Smooth muscle cell (in vitro differentiated cells): Measurements from ENCODE around the gene HM13. TPM values are rescaled to one million over a fixed set of nuclear protein-coding genes. Genes with fewer than 3 reads are reported as not detected.
A peak's percentile ranks its signal among the peaks of the same experiment; 100 is the strongest.
"Not testable (repeated sequence)": the region's sequence is repeated elsewhere in the genome, so short reads cannot be mapped to it uniquely, and the experiment has no call there.

Source experiments
- DNase-seq: peaks from one replicate; lab custom pipeline; 2025; ENCODE audit not compliant: unreplicated experiment; lab: John Stamatoyannopoulos, UW
- H2AFZ ChIP-seq: fragments of 200-600 bp; sonication (generic); 2 replicates; pipeline ENCODE4 v1.6.0; 2016; ENCODE audit warnings: antibody characterized with exemption, low read depth, mild to moderate bottlenecking
- H3F3A ChIP-seq: fragments of 200-600 bp; sonication (generic); 2 replicates; pipeline ENCODE4 v1.6.0; 2017; ENCODE audit warnings: antibody characterized with exemption, low read depth
- H3K27ac ChIP-seq: fragments of 200-600 bp; sonication (generic); 2 replicates; pipeline ENCODE4 v1.5.1; 2016; ENCODE audit warnings: low read depth, mild to moderate bottlenecking
- H3K27me3 ChIP-seq: fragments of 200-600 bp; sonication (generic); 2 replicates; pipeline ENCODE4 v1.6.1; 2016; ENCODE audit warnings: low read depth, mild to moderate bottlenecking
- H3K36me3 ChIP-seq: fragments of 200-600 bp; sonication (generic); 2 replicates; pipeline ENCODE4 v1.5.1; 2016; ENCODE audit warnings: low read depth
- H3K4me1 ChIP-seq: fragments of 200-600 bp; sonication (generic); 2 replicates; pipeline ENCODE4 v1.5.1; 2016; ENCODE audit warnings: low read depth
- H3K4me2 ChIP-seq: fragments of 200-600 bp; sonication (generic); 2 replicates; pipeline ENCODE4 v1.6.0; 2016; ENCODE audit warnings: mild to moderate bottlenecking
- H3K4me3 ChIP-seq: fragments of 200-600 bp; sonication (generic); 2 replicates; pipeline ENCODE4 v1.5.1; 2016; ENCODE audit warnings: mild to moderate bottlenecking
- H3K79me2 ChIP-seq: fragments of 200-600 bp; sonication (generic); 2 replicates; pipeline ENCODE4 v1.6.0; 2016; ENCODE audit warnings: low read depth, mild to moderate bottlenecking
- H3K9ac ChIP-seq: fragments of 200-600 bp; sonication (generic); 2 replicates; pipeline ENCODE4 v1.6.0; 2016; ENCODE audit warnings: low read depth
- H3K9me3 ChIP-seq: fragments of 200-600 bp; sonication (generic); replicated peaks from 2 replicates; pipeline ENCODE4 v1.5.1; 2016; ENCODE audit warnings: low read depth
- H4K20me1 ChIP-seq: fragments of 200-600 bp; sonication (generic); 2 replicates; pipeline ENCODE4 v1.6.0; 2016; ENCODE audit warnings: low read depth
- WGBS: methylation state at CpG from one replicate; pipeline ENCODE4 v1.1.7; 2016; ENCODE audit warnings: low lambda C conversion rate; 5-methylcytosine and 5-hydroxymethylcytosine counted together
- polyA plus RNA-seq: library from polyadenylated mRNA; unstranded; fragments of >200 nt; fragmentation: Nextera tagmentation; extraction: Ambion mirVana; gene quantifications from 2 replicates; pipeline ENCODE4 v1.2.1, GENCODE V29; 2016
- total RNA-seq: library from RNA; depleted of rRNA; stranded (reverse); fragments of >200 nt; gene quantifications from 2 replicates; pipeline ENCODE4 v1.2.3, GENCODE V29; 2014
- TF ChIP-seq, protein P1 (sequence below): fragments of 200-600 bp; sonication (generic); IDR thresholded peaks from 2 replicates; pipeline ENCODE4 v1.5.1; 2017; ENCODE audit warnings: borderline replicate concordance, mild to moderate bottlenecking, antibody characterized with exemption; ENCODE audit not compliant: insufficient read depth, poor library complexity, severe bottlenecking

HM13 gene
- total and polyA plus RNA-seq, 2 experiments from 2014 or later = 210 to 336 TPM

DNA sequence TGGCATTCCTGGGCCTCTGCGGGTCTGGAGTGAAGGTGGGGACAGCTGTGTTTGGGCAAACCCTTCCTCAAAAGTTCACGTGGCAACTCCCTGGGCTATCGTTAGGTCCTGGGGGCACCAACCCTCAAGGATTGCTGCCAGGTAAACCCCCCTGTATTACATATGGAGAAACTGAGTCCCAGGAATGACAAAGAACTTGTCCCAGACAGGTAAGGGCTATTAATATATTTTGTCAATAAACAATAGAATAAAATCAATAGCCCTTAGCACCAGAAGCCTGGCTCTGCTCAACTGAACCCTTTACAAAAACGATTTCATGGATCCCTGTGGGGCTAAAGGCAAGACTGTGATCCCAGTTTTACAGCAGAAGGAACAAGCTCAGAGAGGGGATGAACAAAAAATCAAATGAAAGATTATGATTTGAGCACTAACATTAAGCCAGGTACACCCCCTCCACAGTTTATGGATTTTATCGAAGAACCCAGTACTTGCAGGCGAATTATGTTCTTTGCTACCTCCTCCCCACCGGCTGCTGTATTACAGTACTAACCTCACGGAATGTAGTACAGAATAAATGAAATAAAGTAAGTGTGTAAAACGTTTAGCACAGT, 93.5 kb downstream of the HM13 start:
- no peak for DNase-seq
- peaks cover 19% of the 10 kb centered on the region for H3K79me2 ChIP-seq
- H4K20me1 ChIP-seq = peaks cover 27% of the 10 kb centered on the region
- WGBS = 39% methylated on average over 9 of the region's 9 CpGs
- H3F3A ChIP-seq = peaks cover 38% of the 10 kb centered on the region
- peaks cover 29% of the 10 kb centered on the region for H3K4me1 ChIP-seq
- peak overlapping the region; percentile 80 for H3K4me3 ChIP-seq
- peak overlapping the region; percentile 97 for H3K27ac ChIP-seq
- peak overlapping the region; percentile 86 for H3K4me2 ChIP-seq
- no peak overlapping the region for H2AFZ ChIP-seq
- H3K27me3 ChIP-seq = no peaks in the 10 kb centered on the region
- no peaks in the 10 kb centered on the region for H3K36me3 ChIP-seq
- H3K9ac ChIP-seq = no peak overlapping the region
- TF ChIP-seq, protein P1, sequence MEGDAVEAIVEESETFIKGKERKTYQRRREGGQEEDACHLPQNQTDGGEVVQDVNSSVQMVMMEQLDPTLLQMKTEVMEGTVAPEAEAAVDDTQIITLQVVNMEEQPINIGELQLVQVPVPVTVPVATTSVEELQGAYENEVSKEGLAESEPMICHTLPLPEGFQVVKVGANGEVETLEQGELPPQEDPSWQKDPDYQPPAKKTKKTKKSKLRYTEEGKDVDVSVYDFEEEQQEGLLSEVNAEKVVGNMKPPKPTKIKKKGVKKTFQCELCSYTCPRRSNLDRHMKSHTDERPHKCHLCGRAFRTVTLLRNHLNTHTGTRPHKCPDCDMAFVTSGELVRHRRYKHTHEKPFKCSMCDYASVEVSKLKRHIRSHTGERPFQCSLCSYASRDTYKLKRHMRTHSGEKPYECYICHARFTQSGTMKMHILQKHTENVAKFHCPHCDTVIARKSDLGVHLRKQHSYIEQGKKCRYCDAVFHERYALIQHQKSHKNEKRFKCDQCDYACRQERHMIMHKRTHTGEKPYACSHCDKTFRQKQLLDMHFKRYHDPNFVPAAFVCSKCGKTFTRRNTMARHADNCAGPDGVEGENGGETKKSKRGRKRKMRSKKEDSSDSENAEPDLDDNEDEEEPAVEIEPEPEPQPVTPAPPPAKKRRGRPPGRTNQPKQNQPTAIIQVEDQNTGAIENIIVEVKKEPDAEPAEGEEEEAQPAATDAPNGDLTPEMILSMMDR = no peak
- no peaks in the 10 kb centered on the region for H3K9me3 ChIP-seq

DNA sequence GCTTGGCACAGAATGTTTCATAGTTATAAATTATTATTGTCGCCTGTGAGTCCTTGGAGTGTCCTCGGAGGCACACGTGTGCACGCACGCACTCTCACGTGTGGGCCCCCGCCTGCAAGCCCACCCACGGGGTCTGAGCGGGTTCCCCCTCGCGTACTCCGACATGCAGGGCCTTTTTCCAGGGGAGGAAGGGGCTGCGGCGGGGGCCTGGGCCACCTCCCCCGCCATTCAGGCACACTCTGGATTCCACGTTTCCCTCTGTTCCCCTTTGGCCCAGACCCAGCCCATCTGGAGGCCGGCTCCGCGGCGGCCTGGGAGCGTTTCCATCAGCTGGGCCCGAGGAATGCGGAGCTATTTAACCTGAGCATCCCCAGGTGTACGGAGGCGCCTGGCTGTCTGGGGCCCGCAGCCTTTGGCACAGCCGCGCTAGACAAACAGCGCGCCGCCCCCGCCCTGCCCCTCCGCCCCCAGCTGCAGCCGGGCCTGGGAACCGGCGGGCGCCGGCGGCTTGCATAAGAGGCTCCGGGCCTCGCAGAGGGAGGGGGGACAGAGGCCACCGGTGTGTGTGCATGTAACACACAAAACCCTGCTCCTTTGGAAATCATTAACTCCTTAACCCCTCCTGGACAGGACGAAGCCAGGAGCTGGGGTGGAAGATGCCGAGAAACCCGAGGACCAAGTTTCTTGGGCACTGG, 94.2 kb downstream of the HM13 start:
- Histone ChIP-seq H3K27ac (peak overlapping the region; percentile 97), H3K27me3 (no peaks in the 10 kb centered on the region), H3K4me3 (peak overlapping the region; percentile 80), H3K9me3 (no peaks in the 10 kb centered on the region), H3K4me1 (peaks cover 29% of the 10 kb centered on the region), H4K20me1 (peaks cover 27% of the 10 kb centered on the region), H3K36me3 (no peaks in the 10 kb centered on the region), H2AFZ (peak overlapping the region; percentile 16), H3K9ac (no peak overlapping the region), H3F3A (peaks cover 34% of the 10 kb centered on the region), H3K4me2 (peak overlapping the region; percentile 86), H3K79me2 (peaks cover 19% of the 10 kb centered on the region)
- TF ChIP-seq, protein P1 = no peak
- 7% methylated on average over 44 of the region's 45 CpGs for WGBS
- DNase-seq = no peak

- not testable (repeated sequence) for H3K79me2 ChIP-seq, H3K9ac ChIP-seq, DNase-seq, H2AFZ ChIP-seq, H3K4me3 ChIP-seq, H3K27ac ChIP-seq, H4K20me1 ChIP-seq, H3K9me3 ChIP-seq, H3K27me3 ChIP-seq, H3K4me2 ChIP-seq, H3K36me3 ChIP-seq
- peaks cover 30% of the 10 kb centered on the region for H3F3A ChIP-seq
- 93% methylated on average over 12 of the region's 12 CpGs for WGBS
- H3K4me1 ChIP-seq = peaks cover 16% of the 10 kb centered on the region
Observed at GRCh38 chr20:31612271-31612640, 98.0 kb downstream of the HM13 start.

GRCh38 chr20:31615416-31615815, 101.2 kb downstream of the HM13 start:
- Histone ChIP-seq H4K20me1 (no peaks in the 10 kb centered on the region), H3K79me2 (no peaks in the 10 kb centered on the region), H3K4me2 (no peak overlapping the region), H3K9me3 (no peaks in the 10 kb centered on the region), H3K27me3 (no peaks in the 10 kb centered on the region), H3K27ac (no peak overlapping the region), H2AFZ (no peak overlapping the region), H3K4me3 (no peak overlapping the region), H3K36me3 (no peaks in the 10 kb centered on the region), H3K4me1 (no peaks in the 10 kb centered on the region), H3F3A (peaks cover 8% of the 10 kb centered on the region), H3K9ac (no peak overlapping the region)
- TF ChIP-seq, protein P1 = no peak
- no peak for DNase-seq
- 96% methylated on average over 8 of the region's 8 CpGs for WGBS
